ENCODE results near the gene GRIK3. TPM values are rescaled to one million over a fixed set of nuclear protein-coding genes. Genes with fewer than 3 reads are reported as not detected.

The GRIK3 gene
- total RNA-seq, 1 experiment from 2014 or later: 5.5 TPM

DNA sequence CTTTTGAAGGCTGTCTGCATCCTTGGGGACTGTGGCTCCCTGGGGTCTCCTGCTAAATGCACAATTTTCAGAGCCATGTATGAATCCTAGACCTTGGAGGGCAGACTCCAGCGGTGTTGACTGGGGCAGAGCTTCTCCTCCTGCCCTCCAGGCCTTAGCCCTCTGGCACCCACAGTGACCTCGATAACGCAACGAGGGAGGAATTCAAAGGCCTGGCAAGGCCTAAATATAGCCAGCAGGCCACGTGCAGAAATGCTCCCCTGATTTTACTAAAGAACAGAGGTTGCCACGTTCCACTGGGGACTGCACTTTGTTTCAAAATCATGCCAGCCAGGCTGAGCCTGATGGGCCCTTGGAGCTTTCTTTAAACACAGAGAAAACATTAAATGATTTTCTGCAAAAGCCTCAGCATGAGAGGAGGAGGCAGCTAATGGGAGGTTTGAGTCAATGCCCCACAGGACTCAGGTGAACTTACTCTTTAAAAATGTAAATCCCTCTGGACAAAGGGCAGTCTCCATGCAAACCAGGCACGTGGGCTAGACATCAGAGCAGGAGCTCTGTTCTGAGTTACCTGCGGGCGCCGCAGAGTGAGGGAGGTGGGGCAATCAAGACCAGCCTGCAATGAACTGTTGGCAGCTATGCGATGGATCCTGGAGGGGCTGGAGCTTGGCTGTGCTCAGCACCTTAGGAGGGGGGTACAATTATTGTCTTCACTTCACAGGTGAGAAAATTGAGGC is 28.0 kb downstream of the GRIK3 start:
- Mint-ChIP-seq H3K27ac (no peak overlapping the region), H3K4me3 (no peak overlapping the region), H3K27me3 (ENCODE audit: low read depth) (no peaks in the 10 kb centered on the region), H3K36me3 (no peaks in the 10 kb centered on the region), H3K4me1 (peaks cover 43% of the 10 kb centered on the region), H3K9me3 (no peaks in the 10 kb centered on the region)
- peak; percentile 57 for ATAC-seq
- DNase-seq (ENCODE audit: low spot score): no peak
- ChIA-PET CTCF (interaction anchor here (0.6 to 1.6 kb wide), 3 partner anchors 30 to 142 kb away, joined by 3 to 5 read pairs (median 3); no protein-coding TSS in a partner anchor), POLR2A (no interaction called here)
- TF ChIP-seq, protein P1, sequence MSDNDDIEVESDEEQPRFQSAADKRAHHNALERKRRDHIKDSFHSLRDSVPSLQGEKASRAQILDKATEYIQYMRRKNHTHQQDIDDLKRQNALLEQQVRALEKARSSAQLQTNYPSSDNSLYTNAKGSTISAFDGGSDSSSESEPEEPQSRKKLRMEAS (CRISPR knock-in tag; IDR thresholded peaks at IDR 0.05): 0 out of 2 replicates have a peak, but pooled peaks have one; percentile 16
- TF ChIP-seq, protein P2, sequence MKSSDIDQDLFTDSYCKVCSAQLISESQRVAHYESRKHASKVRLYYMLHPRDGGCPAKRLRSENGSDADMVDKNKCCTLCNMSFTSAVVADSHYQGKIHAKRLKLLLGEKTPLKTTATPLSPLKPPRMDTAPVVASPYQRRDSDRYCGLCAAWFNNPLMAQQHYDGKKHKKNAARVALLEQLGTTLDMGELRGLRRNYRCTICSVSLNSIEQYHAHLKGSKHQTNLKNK (CRISPR knock-in tag; IDR thresholded peaks at IDR 0.05): no peak

DNA sequence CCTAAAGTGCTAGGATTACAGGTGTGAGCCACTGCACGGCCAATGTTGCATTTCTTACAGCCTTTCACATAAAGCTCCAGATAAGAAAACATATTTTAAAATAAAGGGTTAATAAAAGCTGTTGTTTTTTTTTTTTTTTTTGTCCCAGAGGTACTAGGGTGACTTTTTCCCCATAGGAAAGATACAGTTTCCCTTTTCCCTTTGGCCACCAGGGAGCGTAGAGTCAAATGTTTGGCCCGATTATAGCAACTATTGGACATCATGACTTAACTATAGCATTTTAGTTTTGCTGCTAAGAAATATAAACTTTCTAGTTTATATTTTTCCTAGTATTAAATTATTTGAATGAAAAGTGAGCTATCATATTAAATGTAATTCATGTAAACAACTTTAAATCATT is 31.4 kb downstream of the GRIK3 start:
- ChIA-PET POLR2A (no interaction called here), CTCF (interaction anchor here (0.6 to 1.5 kb wide), 3 partner anchors 11 to 410 kb away, joined by 3 to 4 read pairs (median 3); no protein-coding TSS in a partner anchor)
- H3K36me3 Mint-ChIP-seq: no peaks in the 10 kb centered on the region
- no peak overlapping the region for H3K4me3 Mint-ChIP-seq
- ATAC-seq: no peak
- no peak for TF ChIP-seq NFATC4 (CRISPR knock-in tag; IDR thresholded peaks at IDR 0.05)
- no peak for TF ChIP-seq ELF4 (CRISPR knock-in tag; IDR thresholded peaks at IDR 0.05; ENCODE audit: low read depth)
- TF ChIP-seq, protein P3, sequence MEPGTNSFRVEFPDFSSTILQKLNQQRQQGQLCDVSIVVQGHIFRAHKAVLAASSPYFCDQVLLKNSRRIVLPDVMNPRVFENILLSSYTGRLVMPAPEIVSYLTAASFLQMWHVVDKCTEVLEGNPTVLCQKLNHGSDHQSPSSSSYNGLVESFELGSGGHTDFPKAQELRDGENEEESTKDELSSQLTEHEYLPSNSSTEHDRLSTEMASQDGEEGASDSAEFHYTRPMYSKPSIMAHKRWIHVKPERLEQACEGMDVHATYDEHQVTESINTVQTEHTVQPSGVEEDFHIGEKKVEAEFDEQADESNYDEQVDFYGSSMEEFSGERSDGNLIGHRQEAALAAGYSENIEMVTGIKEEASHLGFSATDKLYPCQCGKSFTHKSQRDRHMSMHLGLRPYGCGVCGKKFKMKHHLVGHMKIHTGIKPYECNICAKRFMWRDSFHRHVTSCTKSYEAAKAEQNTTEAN (CRISPR knock-in tag; IDR thresholded peaks at IDR 0.05): no peak
- TF ChIP-seq FOXK1 (CRISPR knock-in tag; IDR thresholded peaks at IDR 0.05): no peak
- no peak for TF ChIP-seq TEAD1 (CRISPR knock-in tag; IDR thresholded peaks at IDR 0.05)
- TF ChIP-seq JUN (CRISPR knock-in tag; IDR thresholded peaks at IDR 0.05): no peak
- no peak for TF ChIP-seq TCF7 (CRISPR knock-in tag; IDR thresholded peaks at IDR 0.05; ENCODE audit: low read depth)
- TF ChIP-seq, protein P2 (CRISPR knock-in tag; IDR thresholded peaks at IDR 0.05): no peak
- TF ChIP-seq, protein P4, sequence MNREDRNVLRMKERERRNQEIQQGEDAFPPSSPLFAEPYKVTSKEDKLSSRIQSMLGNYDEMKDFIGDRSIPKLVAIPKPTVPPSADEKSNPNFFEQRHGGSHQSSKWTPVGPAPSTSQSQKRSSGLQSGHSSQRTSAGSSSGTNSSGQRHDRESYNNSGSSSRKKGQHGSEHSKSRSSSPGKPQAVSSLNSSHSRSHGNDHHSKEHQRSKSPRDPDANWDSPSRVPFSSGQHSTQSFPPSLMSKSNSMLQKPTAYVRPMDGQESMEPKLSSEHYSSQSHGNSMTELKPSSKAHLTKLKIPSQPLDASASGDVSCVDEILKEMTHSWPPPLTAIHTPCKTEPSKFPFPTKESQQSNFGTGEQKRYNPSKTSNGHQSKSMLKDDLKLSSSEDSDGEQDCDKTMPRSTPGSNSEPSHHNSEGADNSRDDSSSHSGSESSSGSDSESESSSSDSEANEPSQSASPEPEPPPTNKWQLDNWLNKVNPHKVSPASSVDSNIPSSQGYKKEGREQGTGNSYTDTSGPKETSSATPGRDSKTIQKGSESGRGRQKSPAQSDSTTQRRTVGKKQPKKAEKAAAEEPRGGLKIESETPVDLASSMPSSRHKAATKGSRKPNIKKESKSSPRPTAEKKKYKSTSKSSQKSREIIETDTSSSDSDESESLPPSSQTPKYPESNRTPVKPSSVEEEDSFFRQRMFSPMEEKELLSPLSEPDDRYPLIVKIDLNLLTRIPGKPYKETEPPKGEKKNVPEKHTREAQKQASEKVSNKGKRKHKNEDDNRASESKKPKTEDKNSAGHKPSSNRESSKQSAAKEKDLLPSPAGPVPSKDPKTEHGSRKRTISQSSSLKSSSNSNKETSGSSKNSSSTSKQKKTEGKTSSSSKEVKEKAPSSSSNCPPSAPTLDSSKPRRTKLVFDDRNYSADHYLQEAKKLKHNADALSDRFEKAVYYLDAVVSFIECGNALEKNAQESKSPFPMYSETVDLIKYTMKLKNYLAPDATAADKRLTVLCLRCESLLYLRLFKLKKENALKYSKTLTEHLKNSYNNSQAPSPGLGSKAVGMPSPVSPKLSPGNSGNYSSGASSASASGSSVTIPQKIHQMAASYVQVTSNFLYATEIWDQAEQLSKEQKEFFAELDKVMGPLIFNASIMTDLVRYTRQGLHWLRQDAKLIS (CRISPR knock-in tag; IDR thresholded peaks at IDR 0.05; ENCODE audit: borderline replicate concordance): no peak
- TF ChIP-seq, protein P5, sequence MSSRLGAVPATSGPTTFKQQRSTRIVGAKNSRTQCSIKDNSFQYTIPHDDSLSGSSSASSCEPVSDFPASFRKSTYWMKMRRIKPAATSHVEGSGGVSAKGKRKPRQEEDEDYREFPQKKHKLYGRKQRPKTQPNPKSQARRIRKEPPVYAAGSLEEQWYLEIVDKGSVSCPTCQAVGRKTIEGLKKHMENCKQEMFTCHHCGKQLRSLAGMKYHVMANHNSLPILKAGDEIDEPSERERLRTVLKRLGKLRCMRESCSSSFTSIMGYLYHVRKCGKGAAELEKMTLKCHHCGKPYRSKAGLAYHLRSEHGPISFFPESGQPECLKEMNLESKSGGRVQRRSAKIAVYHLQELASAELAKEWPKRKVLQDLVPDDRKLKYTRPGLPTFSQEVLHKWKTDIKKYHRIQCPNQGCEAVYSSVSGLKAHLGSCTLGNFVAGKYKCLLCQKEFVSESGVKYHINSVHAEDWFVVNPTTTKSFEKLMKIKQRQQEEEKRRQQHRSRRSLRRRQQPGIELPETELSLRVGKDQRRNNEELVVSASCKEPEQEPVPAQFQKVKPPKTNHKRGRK (CRISPR knock-in tag; IDR thresholded peaks at IDR 0.05; ENCODE audit: borderline replicate concordance): no peak
- no peak for TF ChIP-seq CREM (CRISPR knock-in tag; IDR thresholded peaks at IDR 0.05)
- TF ChIP-seq IRF2 (CRISPR knock-in tag; IDR thresholded peaks at IDR 0.05; ENCODE audit: borderline replicate concordance, low read depth): no peak
- TF ChIP-seq HMGA2 (CRISPR knock-in tag; IDR thresholded peaks at IDR 0.05): no peak
- no peak for TF ChIP-seq ZBTB21 (CRISPR knock-in tag; IDR thresholded peaks at IDR 0.05; ENCODE audit: borderline replicate concordance)
- TF ChIP-seq ETV6 (CRISPR knock-in tag; IDR thresholded peaks at IDR 0.05): no peak
- TF ChIP-seq ZNF423 (CRISPR knock-in tag; IDR thresholded peaks at IDR 0.05): no peak
- no peaks in the 10 kb centered on the region for H3K27me3 Mint-ChIP-seq (ENCODE audit: low read depth)
- H3K9me3 Mint-ChIP-seq: no peaks in the 10 kb centered on the region
- DNase-seq (ENCODE audit: low spot score): no peak
- peaks cover 44% of the 10 kb centered on the region for H3K4me1 Mint-ChIP-seq
- no peak overlapping the region for H3K27ac Mint-ChIP-seq

Data from WTC11 (cell line).